ENCODE data around the gene GMNC.

GMNC gene

DNA sequence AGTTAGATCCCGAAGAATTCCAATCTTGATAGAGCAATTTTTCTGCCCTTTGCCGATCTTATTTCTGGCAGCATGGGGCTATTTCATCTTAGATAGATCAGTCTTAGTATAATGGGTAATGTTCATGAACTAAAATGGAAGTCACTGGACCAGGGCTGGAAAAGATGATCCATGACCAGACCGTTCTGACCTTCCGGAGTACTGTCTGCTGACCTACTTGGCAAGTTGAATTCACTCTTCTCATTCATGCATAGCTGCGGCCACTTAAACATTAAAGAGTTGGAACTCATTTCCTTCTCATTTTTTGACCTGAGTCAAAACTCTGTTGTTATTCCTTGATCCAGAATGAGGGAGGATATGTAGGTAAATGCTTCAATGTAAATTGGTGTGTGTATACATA, 32.5 kb downstream of the GMNC start:
- no peak for DNase-seq (ENCODE audit: low spot score)
- no peak overlapping the region for H3K27ac ChIP-seq
- CTCF ChIA-PET: interaction anchor here (1.1 kb wide), 1 partner anchor 54 kb away, joined by 3 read pairs; no protein-coding TSS in a partner anchor
- TF ChIP-seq, protein P1, sequence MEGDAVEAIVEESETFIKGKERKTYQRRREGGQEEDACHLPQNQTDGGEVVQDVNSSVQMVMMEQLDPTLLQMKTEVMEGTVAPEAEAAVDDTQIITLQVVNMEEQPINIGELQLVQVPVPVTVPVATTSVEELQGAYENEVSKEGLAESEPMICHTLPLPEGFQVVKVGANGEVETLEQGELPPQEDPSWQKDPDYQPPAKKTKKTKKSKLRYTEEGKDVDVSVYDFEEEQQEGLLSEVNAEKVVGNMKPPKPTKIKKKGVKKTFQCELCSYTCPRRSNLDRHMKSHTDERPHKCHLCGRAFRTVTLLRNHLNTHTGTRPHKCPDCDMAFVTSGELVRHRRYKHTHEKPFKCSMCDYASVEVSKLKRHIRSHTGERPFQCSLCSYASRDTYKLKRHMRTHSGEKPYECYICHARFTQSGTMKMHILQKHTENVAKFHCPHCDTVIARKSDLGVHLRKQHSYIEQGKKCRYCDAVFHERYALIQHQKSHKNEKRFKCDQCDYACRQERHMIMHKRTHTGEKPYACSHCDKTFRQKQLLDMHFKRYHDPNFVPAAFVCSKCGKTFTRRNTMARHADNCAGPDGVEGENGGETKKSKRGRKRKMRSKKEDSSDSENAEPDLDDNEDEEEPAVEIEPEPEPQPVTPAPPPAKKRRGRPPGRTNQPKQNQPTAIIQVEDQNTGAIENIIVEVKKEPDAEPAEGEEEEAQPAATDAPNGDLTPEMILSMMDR (conservative IDR thresholded peaks at IDR 0.05; ENCODE audit: low read depth): no peak
- POLR2A ChIA-PET (ENCODE audit: low non-redundant PET): no interaction called here

DNA sequence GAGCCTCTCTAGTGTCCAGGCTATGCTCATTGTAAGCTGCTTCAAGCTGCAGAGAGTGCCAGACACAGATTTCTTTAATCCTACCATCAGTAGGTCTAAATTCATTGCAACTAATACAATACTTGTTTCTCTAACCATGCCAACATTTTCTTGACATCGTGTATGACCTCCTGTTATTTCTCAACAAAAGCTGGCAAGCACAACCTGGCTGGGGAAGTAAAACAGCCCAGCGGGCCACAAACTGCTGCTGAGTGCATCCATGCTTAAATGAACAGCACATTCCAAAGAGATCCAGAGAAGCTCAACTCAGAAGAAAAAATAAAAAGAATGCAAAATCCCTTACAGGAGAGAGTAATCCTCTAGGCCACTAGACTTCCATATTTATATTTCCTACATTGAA, 36.5 kb downstream of the GMNC start:
- no peak for DNase-seq (ENCODE audit: low spot score)
- no peak overlapping the region for H3K27ac ChIP-seq
- ChIA-PET CTCF (no interaction called here), POLR2A (ENCODE audit: low non-redundant PET) (no interaction called here)
- TF ChIP-seq, protein P1 (conservative IDR thresholded peaks at IDR 0.05; ENCODE audit: low read depth): no peak

DNA sequence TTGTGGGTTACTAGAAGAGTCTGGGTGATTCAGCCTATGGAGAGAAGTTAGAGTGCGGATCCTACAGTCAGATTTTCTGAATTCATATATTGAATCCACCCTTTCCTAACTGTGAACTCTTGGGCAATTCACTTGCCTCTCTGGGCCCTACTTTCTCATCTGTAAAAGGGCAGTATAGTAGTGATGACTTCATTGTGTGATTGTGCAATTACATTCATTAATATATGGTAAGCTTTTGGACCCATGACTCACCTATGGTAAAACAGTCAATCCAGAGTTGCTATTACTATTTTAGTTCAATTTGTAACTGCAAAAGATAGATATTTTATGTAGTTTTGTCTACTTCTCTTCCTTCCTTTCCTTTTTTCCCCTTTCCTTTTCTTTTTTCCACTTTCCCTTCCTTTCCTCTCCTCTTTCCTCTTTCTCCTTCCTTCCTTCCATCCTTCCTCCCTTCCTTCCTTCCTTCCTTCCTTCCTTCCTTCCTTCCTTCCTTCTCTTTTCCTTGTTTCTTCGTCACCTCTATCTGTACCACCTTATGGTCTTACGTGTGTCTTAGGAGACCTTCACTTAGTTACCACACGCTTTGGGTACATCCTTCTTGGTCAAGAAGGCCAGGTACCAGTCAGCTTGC, 37.0 kb downstream of the GMNC start:
- no peak overlapping the region for H3K27ac ChIP-seq
- TF ChIP-seq, protein P1 (conservative IDR thresholded peaks at IDR 0.05; ENCODE audit: low read depth): no peak
- DNase-seq (ENCODE audit: low spot score): no peak
- ChIA-PET CTCF (no interaction called here), POLR2A (ENCODE audit: low non-redundant PET) (no interaction called here)

DNA sequence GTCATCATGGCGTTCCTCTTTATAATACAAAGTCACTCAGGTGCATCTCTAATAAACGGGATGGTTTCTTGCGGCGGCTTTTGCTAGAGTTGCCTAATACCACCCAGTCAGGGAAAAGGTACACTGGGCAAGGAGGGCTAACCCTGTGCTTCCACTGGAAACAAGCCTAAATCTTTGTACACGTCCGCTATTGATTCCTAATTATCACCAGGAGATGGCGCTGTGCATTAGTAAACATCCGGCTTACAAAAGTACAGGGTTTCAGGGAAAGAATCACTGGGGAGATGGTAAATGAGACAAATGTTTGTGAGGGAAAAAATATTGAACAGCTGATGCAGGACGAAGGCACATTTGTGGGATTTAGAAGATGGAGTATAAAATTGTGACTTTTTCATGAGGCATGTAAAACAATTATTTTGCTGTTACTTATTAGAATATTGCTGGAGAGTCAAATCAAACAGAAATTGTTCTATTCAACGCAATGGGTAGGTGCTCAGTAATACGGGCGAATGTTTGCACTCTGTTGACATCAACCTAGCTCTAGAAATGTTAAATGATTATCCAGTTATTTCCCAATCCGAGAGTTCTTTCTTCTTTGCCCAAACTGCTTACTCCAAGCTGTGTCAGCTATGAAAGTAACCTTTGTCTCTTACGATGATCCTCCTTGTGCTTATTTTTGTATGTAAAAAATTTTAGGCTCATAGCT, 50.6 kb downstream of the GMNC start:
- POLR2A ChIA-PET (ENCODE audit: low non-redundant PET): no interaction called here
- CTCF ChIA-PET: interaction anchor here (0.6 to 1.0 kb wide), 4 partner anchors 72 to 1633 kb away, joined by 3 to 6 read pairs (median 3); no protein-coding TSS in a partner anchor
- TF ChIP-seq, protein P1 (conservative IDR thresholded peaks at IDR 0.05; ENCODE audit: low read depth): peak; percentile 62
- DNase-seq (ENCODE audit: low spot score): peak; percentile 40
- H3K27ac ChIP-seq: no peak overlapping the region

DNA sequence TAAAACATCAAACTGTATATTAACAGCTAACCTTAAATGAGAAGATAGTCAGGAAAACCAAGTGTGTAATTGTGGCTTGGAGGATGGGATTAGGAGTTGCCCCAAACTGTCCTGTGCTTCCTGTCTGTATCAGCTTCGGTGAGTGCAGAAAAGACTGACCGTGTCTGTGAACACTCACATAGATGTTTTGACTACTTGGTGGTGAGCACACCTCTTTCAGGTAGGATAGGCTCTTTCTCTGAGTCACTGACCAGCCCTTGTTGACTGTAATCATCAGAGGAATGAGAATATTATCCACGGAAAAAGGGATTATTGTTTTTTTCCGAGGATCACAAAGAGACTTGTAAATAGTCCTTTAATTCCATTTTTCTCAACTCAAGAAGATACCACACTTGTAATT, 51.5 kb downstream of the GMNC start:
- DNase-seq (ENCODE audit: low spot score): no peak
- H3K27ac ChIP-seq: no peak overlapping the region
- ChIA-PET POLR2A (ENCODE audit: low non-redundant PET) (no interaction called here), CTCF (interaction anchor here (1.0 kb wide), 1 partner anchor 346 kb away, joined by 3 read pairs; no protein-coding TSS in a partner anchor)
- TF ChIP-seq, protein P1 (conservative IDR thresholded peaks at IDR 0.05; ENCODE audit: low read depth): no peak

DNA sequence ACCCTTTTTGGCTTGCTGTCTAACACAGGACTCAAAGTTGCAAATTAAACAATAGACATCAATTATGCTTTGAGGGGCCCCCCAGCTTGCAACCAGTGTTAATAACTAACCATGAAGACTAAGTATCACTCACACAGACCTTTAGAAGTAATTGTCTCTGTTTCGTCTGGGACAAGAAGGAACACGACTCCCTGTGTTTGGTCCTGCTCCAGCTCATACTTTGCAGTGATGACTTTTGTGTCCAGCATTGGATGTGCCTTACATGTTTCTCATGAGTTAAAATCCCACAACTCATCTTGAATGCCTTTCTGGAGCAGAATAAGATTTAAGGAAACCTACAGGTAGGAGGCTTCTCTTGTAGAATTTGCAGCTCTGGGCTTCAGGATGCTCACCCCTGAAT, 53.1 kb downstream of the GMNC start:
- POLR2A ChIA-PET (ENCODE audit: low non-redundant PET): no interaction called here
- CTCF ChIA-PET: interaction anchor here (0.5 to 0.6 kb wide), 2 partner anchors 239 to 1314 kb away, joined by 3 to 7 read pairs; no protein-coding TSS in a partner anchor
- H3K27ac ChIP-seq: no peak overlapping the region
- TF ChIP-seq, protein P1 (conservative IDR thresholded peaks at IDR 0.05; ENCODE audit: low read depth): no peak
- DNase-seq (ENCODE audit: low spot score): no peak

Measured in RWPE1 (cell line).